Mesendoderm (in vitro differentiated cells): Measurements from ENCODE around the gene GJD4.

Experiments used
- DNase-seq: peaks from one replicate; pipeline ENCODE4 v3.0.0; 2013
- H2AK5ac ChIP-seq: 2 replicates; pipeline ENCODE4 v1.6.1; 2013; ENCODE audit warnings: low read length, inconsistent platforms
- H2BK120ac ChIP-seq: 2 replicates; pipeline ENCODE4 v1.6.1; 2013; ENCODE audit warnings: low read depth, mild to moderate bottlenecking, low read length, moderate library complexity, mixed read lengths
- H2BK15ac ChIP-seq: replicated peaks from 2 replicates; pipeline ENCODE4 v1.6.1; 2013; ENCODE audit warnings: low read depth, mild to moderate bottlenecking, moderate library complexity
- H2BK5ac ChIP-seq: 2 replicates; pipeline ENCODE4 v1.6.1; 2013; ENCODE audit warnings: low read length, inconsistent platforms
- H3K18ac ChIP-seq: 2 replicates; pipeline ENCODE4 v1.6.1; 2013; ENCODE audit warnings: mild to moderate bottlenecking, low read length, mixed read lengths
- H3K23ac ChIP-seq: one replicate; pipeline ENCODE4 v1.6.1; 2013; ENCODE audit warnings: low read length
- H3K27ac ChIP-seq: 2 replicates; pipeline ENCODE4 v1.5.1; 2013; ENCODE audit warnings: low read depth, mild to moderate bottlenecking, inconsistent platforms, low read length, moderate library complexity
- H3K27me3 ChIP-seq: 2 replicates; pipeline ENCODE4 v1.6.1; 2013; ENCODE audit warnings: low read length, control low read depth, mild to moderate bottlenecking, inconsistent platforms; ENCODE audit not compliant: insufficient read depth, poor library complexity
- H3K36me3 ChIP-seq: 2 replicates; pipeline ENCODE4 v1.6.1; 2013; ENCODE audit warnings: low read length, inconsistent platforms; ENCODE audit not compliant: control insufficient read depth, insufficient read depth
- H3K4ac ChIP-seq: one replicate; pipeline ENCODE4 v1.6.1; 2013; ENCODE audit warnings: low read depth, mild to moderate bottlenecking, low read length, moderate library complexity
- H3K4me1 ChIP-seq: 2 replicates; pipeline ENCODE4 v1.6.1; 2013; ENCODE audit warnings: low read depth, low read length, inconsistent platforms; ENCODE audit not compliant: control insufficient read depth
- H3K4me2 ChIP-seq: 2 replicates; pipeline ENCODE4 v1.6.1; 2013; ENCODE audit warnings: low read length
- H3K4me3 ChIP-seq: 2 replicates; pipeline ENCODE4 v1.5.1; 2013; ENCODE audit warnings: mild to moderate bottlenecking, low read length
- H3K56ac ChIP-seq: one replicate; pipeline ENCODE4 v1.6.1; 2013; ENCODE audit warnings: low read length
- H3K79me1 ChIP-seq: 2 replicates; pipeline ENCODE4 v1.6.1; 2013; ENCODE audit warnings: low read length, inconsistent platforms
- H3K79me2 ChIP-seq: 2 replicates; pipeline ENCODE4 v1.6.1; 2013; ENCODE audit warnings: mild to moderate bottlenecking, low read length; ENCODE audit not compliant: control insufficient read depth, insufficient read depth
- H3K9ac ChIP-seq: 2 replicates; pipeline ENCODE4 v1.6.1; 2013; ENCODE audit warnings: low read length, inconsistent platforms
- H4K5ac ChIP-seq: one replicate; pipeline ENCODE4 v1.6.1; 2013; ENCODE audit warnings: low read length
- H4K8ac ChIP-seq: one replicate; pipeline ENCODE4 v1.6.1; 2013; ENCODE audit warnings: low read depth, mild to moderate bottlenecking, control low read depth, low read length, moderate library complexity
- WGBS: extraction: QIAGEN DNeasy Blood & Tissue Kit; methylation state at CpG from one replicate; pipeline ENCODE4 v1.1.7; 2013; ENCODE audit warnings: low lambda C conversion rate, missing lambda C conversion rate; ENCODE audit not compliant: insufficient coverage; ENCODE audit errors: extremely low coverage; 5-methylcytosine and 5-hydroxymethylcytosine counted together

GJD4 gene

GRCh38 chr10:35613107-35613440, 7.9 kb downstream of the GJD4 start:
- H3K27ac ChIP-seq: no peak overlapping the region
- no peaks in the 10 kb centered on the region for H3K79me2 ChIP-seq
- H3K23ac ChIP-seq: no peak overlapping the region
- H3K18ac ChIP-seq: no peak overlapping the region
- H4K8ac ChIP-seq: no peak overlapping the region
- H3K56ac ChIP-seq: no peak overlapping the region
- H2AK5ac ChIP-seq: no peak overlapping the region
- H3K4me2 ChIP-seq: no peak overlapping the region
- no peak overlapping the region for H4K5ac ChIP-seq
- no peak overlapping the region for H3K4ac ChIP-seq
- no peak overlapping the region for H2BK120ac ChIP-seq
- no peak overlapping the region for H2BK5ac ChIP-seq
- DNase-seq: no peak
- H3K79me1 ChIP-seq: no peaks in the 10 kb centered on the region
- no peak overlapping the region for H3K4me3 ChIP-seq
- no CpG with 5 or more reads among the region's 2 CpGs for WGBS
- no peak overlapping the region for H2BK15ac ChIP-seq
- H3K9ac ChIP-seq: no peak overlapping the region
- H3K27me3 ChIP-seq: no peaks in the 10 kb centered on the region
- H3K4me1 ChIP-seq: no peaks in the 10 kb centered on the region
- no peaks in the 10 kb centered on the region for H3K36me3 ChIP-seq

- no peaks in the 10 kb centered on the region for H3K79me2 ChIP-seq
- H3K4ac ChIP-seq: no peak overlapping the region
- no peak overlapping the region for H3K9ac ChIP-seq
- H3K4me2 ChIP-seq: no peak overlapping the region
- H3K4me1 ChIP-seq: no peaks in the 10 kb centered on the region
- no peak overlapping the region for H3K4me3 ChIP-seq
- no peak overlapping the region for H3K23ac ChIP-seq
- no peak overlapping the region for H2AK5ac ChIP-seq
- no peaks in the 10 kb centered on the region for H3K27me3 ChIP-seq
- H3K79me1 ChIP-seq: no peaks in the 10 kb centered on the region
- H4K5ac ChIP-seq: no peak overlapping the region
- H3K56ac ChIP-seq: no peak overlapping the region
- WGBS: no CpG with 5 or more reads among the region's 8 CpGs
- no peak for DNase-seq
- no peak overlapping the region for H2BK5ac ChIP-seq
- no peak overlapping the region for H4K8ac ChIP-seq
- H2BK120ac ChIP-seq: no peak overlapping the region
- no peak overlapping the region for H3K18ac ChIP-seq
- H2BK15ac ChIP-seq: no peak overlapping the region
- no peak overlapping the region for H3K27ac ChIP-seq
- H3K36me3 ChIP-seq: no peaks in the 10 kb centered on the region
These were observed 8.6 kb downstream of the GJD4 start for GRCh38 chr10:35613597-35614226.

GRCh38 chr10:35614312-35614711, 9.2 kb downstream of the GJD4 start:
- no peak overlapping the region for H3K4ac ChIP-seq
- WGBS: no CpG with 5 or more reads among the region's 5 CpGs
- no peak overlapping the region for H4K8ac ChIP-seq
- no peak overlapping the region for H3K4me3 ChIP-seq
- no peak overlapping the region for H3K23ac ChIP-seq
- H3K18ac ChIP-seq: no peak overlapping the region
- no peaks in the 10 kb centered on the region for H3K79me2 ChIP-seq
- no peaks in the 10 kb centered on the region for H3K36me3 ChIP-seq
- no peak overlapping the region for H4K5ac ChIP-seq
- H3K9ac ChIP-seq: no peak overlapping the region
- H3K27me3 ChIP-seq: no peaks in the 10 kb centered on the region
- H2BK15ac ChIP-seq: no peak overlapping the region
- H2BK120ac ChIP-seq: no peak overlapping the region
- H3K4me1 ChIP-seq: no peaks in the 10 kb centered on the region
- H3K79me1 ChIP-seq: no peaks in the 10 kb centered on the region
- no peak overlapping the region for H3K4me2 ChIP-seq
- DNase-seq: no peak
- no peak overlapping the region for H3K27ac ChIP-seq
- no peak overlapping the region for H2BK5ac ChIP-seq
- H3K56ac ChIP-seq: no peak overlapping the region
- H2AK5ac ChIP-seq: no peak overlapping the region

- no peaks in the 10 kb centered on the region for H3K79me1 ChIP-seq
These were observed 21.9 kb downstream of the GJD4 start for GRCh38 chr10:35626971-35627507.

GRCh38 chr10:35631404-35631803, 26.3 kb downstream of the GJD4 start:
- Histone ChIP-seq H3K9ac (no peak overlapping the region), H3K79me2 (no peaks in the 10 kb centered on the region), H3K4ac (no peak overlapping the region), H2BK5ac (no peak overlapping the region), H2BK120ac (no peak overlapping the region), H3K36me3 (no peaks in the 10 kb centered on the region), H4K8ac (no peak overlapping the region), H2BK15ac (no peak overlapping the region), H3K56ac (no peak overlapping the region), H3K4me3 (no peak overlapping the region), H3K23ac (no peak overlapping the region), H3K18ac (no peak overlapping the region), H3K27ac (no peak overlapping the region), H3K79me1 (no peaks in the 10 kb centered on the region), H4K5ac (no peak overlapping the region), H3K4me2 (no peak overlapping the region), H3K27me3 (no peaks in the 10 kb centered on the region), H3K4me1 (peaks cover 2% of the 10 kb centered on the region), H2AK5ac (no peak overlapping the region)
- no CpG with 5 or more reads among the region's 1 CpG for WGBS
- DNase-seq: no peak

More at GRCh38 chr10:35626971-35627507, 21.9 kb downstream of the GJD4 start:
- Histone ChIP-seq H3K36me3 (no peaks in the 10 kb centered on the region), H3K27ac (no peak overlapping the region), H3K4me2 (no peak overlapping the region), H2BK5ac (no peak overlapping the region), H3K56ac (no peak overlapping the region), H2BK15ac (no peak overlapping the region), H3K4me1 (peaks cover 2% of the 10 kb centered on the region), H4K5ac (no peak overlapping the region), H3K18ac (no peak overlapping the region), H3K79me2 (no peaks in the 10 kb centered on the region), H3K23ac (no peak overlapping the region), H3K4ac (no peak overlapping the region), H4K8ac (no peak overlapping the region), H3K27me3 (no peaks in the 10 kb centered on the region), H2AK5ac (no peak overlapping the region), H3K9ac (no peak overlapping the region), H2BK120ac (no peak overlapping the region), H3K4me3 (no peak overlapping the region)
- no CpG with 5 or more reads among the region's 6 CpGs for WGBS
- DNase-seq: peak; percentile 64

GRCh38 chr10:35632027-35632426, 26.9 kb downstream of the GJD4 start:
- Histone ChIP-seq H2AK5ac (no peak overlapping the region), H3K4me3 (no peak overlapping the region), H3K27ac (no peak overlapping the region), H4K8ac (no peak overlapping the region), H3K56ac (no peak overlapping the region), H3K79me1 (no peaks in the 10 kb centered on the region), H3K23ac (no peak overlapping the region), H3K27me3 (no peaks in the 10 kb centered on the region), H3K9ac (no peak overlapping the region), H4K5ac (no peak overlapping the region), H3K79me2 (no peaks in the 10 kb centered on the region), H3K4me1 (no peaks in the 10 kb centered on the region), H3K18ac (no peak overlapping the region), H2BK15ac (no peak overlapping the region), H3K4ac (no peak overlapping the region), H2BK5ac (no peak overlapping the region), H3K4me2 (no peak overlapping the region), H2BK120ac (no peak overlapping the region), H3K36me3 (no peaks in the 10 kb centered on the region)
- no peak for DNase-seq
